Keratinocyte (primary cell): ENCODE results near the gene RNLS. TPM values are rescaled to one million over a fixed set of nuclear protein-coding genes. Genes with fewer than 3 reads are reported as not detected.

Experiments used
- DNase-seq: peaks from one replicate; pipeline ENCODE4 v3.0.0-alpha.2; 2011; ENCODE audit warnings: low read depth, missing footprints, low spot score
- FAIRE-seq: peaks from 2 replicates; lab custom pipeline; 2011; peaks lifted over from hg19 to GRCh38; lab: Jason Lieb, UNC
- H2AFZ ChIP-seq: 2 replicates; pipeline ENCODE4 v1.6.0; 2012; ENCODE audit warnings: low read length, control low read depth, inconsistent platforms; ENCODE audit not compliant: control insufficient read depth
- H3K27ac ChIP-seq: 2 replicates; pipeline ENCODE4 v1.5.1; 2011; ENCODE audit warnings: low read length; ENCODE audit not compliant: control insufficient read depth, insufficient read depth
- H3K27me3 ChIP-seq: 3 replicates; pipeline ENCODE4 v1.6.0; 2011; ENCODE audit warnings: low read length; ENCODE audit not compliant: control insufficient read depth, insufficient read depth; ENCODE audit errors: extremely low read depth
- H3K36me3 ChIP-seq, 2 experiments: 2 replicates in 1 of 2; 3 replicates in 1 of 2; pipeline ENCODE4 v1.5.1; 2011; ENCODE audit warnings: low read length in 2 of 2, mild to moderate bottlenecking in 1 of 2; ENCODE audit not compliant: control insufficient read depth in 2 of 2, insufficient read depth in 2 of 2; ENCODE audit errors: extremely low read depth in 1 of 2
- H3K4me1 ChIP-seq: 3 replicates; pipeline ENCODE4 v1.5.1; 2011; ENCODE audit warnings: low read length; ENCODE audit not compliant: control insufficient read depth, insufficient read depth; ENCODE audit errors: extremely low read depth
- H3K4me2 ChIP-seq: 3 replicates; pipeline ENCODE4 v1.6.0; 2011; ENCODE audit warnings: low read depth, low read length; ENCODE audit not compliant: control insufficient read depth, insufficient read depth; ENCODE audit errors: extremely low read depth
- H3K4me3 ChIP-seq, 3 experiments: fragments of 200-600 bp in 1 of 3; sonication (generic) in 1 of 3; 2 replicates in 2 of 3; 3 replicates in 1 of 3; pipeline ENCODE4 v1.5.1; 2011 to 2016; ENCODE audit warnings: low read length in 3 of 3, mild to moderate bottlenecking in 3 of 3, control low read depth in 2 of 3, inconsistent platforms in 1 of 3, low read depth in 1 of 3, mixed read lengths in 1 of 3, mixed run types in 1 of 3, moderate library complexity in 1 of 3; ENCODE audit not compliant: control insufficient read depth in 2 of 3, insufficient read depth in 2 of 3; ENCODE audit errors: extremely low read depth in 1 of 3
- H3K79me2 ChIP-seq: 2 replicates; pipeline ENCODE4 v1.6.0; 2012; ENCODE audit warnings: low read length; ENCODE audit not compliant: control insufficient read depth, insufficient read depth
- H3K9ac ChIP-seq: 3 replicates; pipeline ENCODE4 v1.6.0; 2011; ENCODE audit warnings: low read length; ENCODE audit not compliant: control insufficient read depth, insufficient read depth; ENCODE audit errors: extremely low read depth
- H3K9me1 ChIP-seq: 3 replicates; pipeline ENCODE4 v1.6.0; 2011; ENCODE audit warnings: low read length; ENCODE audit not compliant: control insufficient read depth, insufficient read depth; ENCODE audit errors: extremely low read depth
- H3K9me3 ChIP-seq: 2 replicates; pipeline ENCODE4 v1.5.1; 2012; ENCODE audit warnings: low read depth, low read length; ENCODE audit not compliant: control insufficient read depth
- H4K20me1 ChIP-seq: 3 replicates; pipeline ENCODE4 v1.6.0; 2011; ENCODE audit warnings: low read length; ENCODE audit not compliant: control insufficient read depth, insufficient read depth; ENCODE audit errors: extremely low read depth
- CTCF ChIP-seq, 3 experiments: IDR thresholded peaks in 1 of 3; conservative IDR thresholded peaks in 1 of 3; optimal IDR thresholded peaks in 1 of 3; 2 replicates in 2 of 3; 3 replicates in 1 of 3; pipeline versions ENCODE3 to v1.5.1; 2011; ENCODE audit warnings: low read length in 3 of 3, mild to moderate bottlenecking in 3 of 3, moderate library complexity in 2 of 3, control low read depth in 1 of 3, inconsistent platforms in 1 of 3; ENCODE audit not compliant: insufficient read depth in 2 of 3; ENCODE audit errors: extremely low read depth in 1 of 3
- EZH2 ChIP-seq: IDR thresholded peaks from one replicate; pipeline ENCODE4 v1.6.1; 2012; ENCODE audit warnings: inconsistent platforms, mild to moderate bottlenecking, low read length, moderate library complexity
- dilution Hi-C: fragments of 300-500 bp; cut with MboI; formaldehyde crosslinking; loops from one replicate; pipeline ENCODE4 v1.7.0; 2020; ENCODE audit warnings: low sequenced_read_pairs; ENCODE audit not compliant: extremely low pct_ligation_motif_present
- polyA plus RNA-seq, 5 experiments: library from polyadenylated mRNA; depleted of rRNA in 3 of 5; stranded (reverse) in 3 of 5; stranded (forward) in 1 of 5; unstranded in 1 of 5; fragments of >200 nt; gene quantifications; 1 replicate in 1 of 5; 2 replicates in 3 of 5; 3 replicates in 1 of 5; pipeline versions ENCODE4 v1.2.1 to v1.2.3, GENCODE V29; 2011 to 2012; ENCODE audit warnings: missing spikeins in 2 of 5, low read depth in 1 of 5, low replicate concordance in 1 of 5

RNLS gene
- polyA plus RNA-seq, 1 donor (not counting 4 experiments of a cell fraction or from before 2014, with no cell fraction given), result 6.8 TPM

GRCh38 chr10:88618496-88618895, 35.4 kb upstream of the RNLS start:
- Histone ChIP-seq H3K9ac (no peak overlapping the region), H4K20me1 (no peaks in the 10 kb centered on the region), H3K79me2 (no peaks in the 10 kb centered on the region), H3K36me3 (no peaks in the 10 kb centered on the region), H3K9me3 (no peaks in the 10 kb centered on the region), H3K27me3 (no peaks in the 10 kb centered on the region), H3K4me1 (no peaks in the 10 kb centered on the region), H2AFZ (no peak overlapping the region), H3K4me3 (no peak overlapping the region), H3K9me1 (no peaks in the 10 kb centered on the region), H3K4me2 (no peak overlapping the region), H3K27ac (no peak overlapping the region)
- DNase-seq, result no peak
- no peak for TF ChIP-seq CTCF (optimal IDR thresholded peaks at IDR 0.05 in 1 of 3, IDR thresholded peaks at IDR 0.05 in 1 of 3, conservative IDR thresholded peaks at IDR 0.05 in 1 of 3; ENCODE audit: extremely low read depth in 1 of 3, insufficient read depth in 2 of 3, low read length in 3 of 3)
- TF ChIP-seq EZH2, result no peak
- FAIRE-seq, result peak; percentile 9
- dilution Hi-C loops, result no loop called here

- Histone ChIP-seq H3K4me1 (no peaks in the 10 kb centered on the region), H3K27ac (no peak overlapping the region), H3K27me3 (no peaks in the 10 kb centered on the region), H3K9ac (no peak overlapping the region), H4K20me1 (no peaks in the 10 kb centered on the region), H3K36me3 (no peaks in the 10 kb centered on the region), H3K79me2 (no peaks in the 10 kb centered on the region), H3K9me1 (no peaks in the 10 kb centered on the region), H3K4me3 (no peak overlapping the region), H3K9me3 (no peaks in the 10 kb centered on the region), H3K4me2 (no peak overlapping the region), H2AFZ (no peak overlapping the region)
- dilution Hi-C loops, result no loop called here
- no peak for FAIRE-seq
- TF ChIP-seq EZH2 (no peak), CTCF (optimal IDR thresholded peaks at IDR 0.05 in 1 of 3, IDR thresholded peaks at IDR 0.05 in 1 of 3, conservative IDR thresholded peaks at IDR 0.05 in 1 of 3; ENCODE audit: extremely low read depth in 1 of 3, insufficient read depth in 2 of 3, low read length in 3 of 3) (no peak)
- DNase-seq, result no peak
Observed at GRCh38 chr10:88617772-88618300, 34.7 kb upstream of the RNLS start.
